SK-MEL-5 (cell line): ENCODE measurements around the gene WDR7. TPM values are rescaled to one million over a fixed set of nuclear protein-coding genes. Genes with fewer than 3 reads are reported as not detected.
"Not testable (repeated sequence)": the region's sequence is repeated elsewhere in the genome, so short reads cannot be mapped to it uniquely, and the experiment has no call there.

Experiments
- DNase-seq: peaks from one replicate; pipeline ENCODE4 v3.0.0-alpha.2; 2016; ENCODE audit warnings: low read depth, low spot score
- in situ Hi-C: cut with HindIII; loops from 2 replicates; pipeline ENCODE4 v1.10.0; 2016; ENCODE audit warnings: low sequenced_read_pairs, high pct_unique_total_duplicates, low pct_unique_long_range_greater_than_20kb
- total RNA-seq: library from RNA; depleted of rRNA; stranded (reverse); fragments of >200 nt; shearing (Covaris generic); gene quantifications from 2 replicates; pipeline ENCODE4 v1.2.3, GENCODE V29; 2014

WDR7 gene
- total RNA-seq, 1 experiment from 2014 or later: 9.3 TPM

DNA sequence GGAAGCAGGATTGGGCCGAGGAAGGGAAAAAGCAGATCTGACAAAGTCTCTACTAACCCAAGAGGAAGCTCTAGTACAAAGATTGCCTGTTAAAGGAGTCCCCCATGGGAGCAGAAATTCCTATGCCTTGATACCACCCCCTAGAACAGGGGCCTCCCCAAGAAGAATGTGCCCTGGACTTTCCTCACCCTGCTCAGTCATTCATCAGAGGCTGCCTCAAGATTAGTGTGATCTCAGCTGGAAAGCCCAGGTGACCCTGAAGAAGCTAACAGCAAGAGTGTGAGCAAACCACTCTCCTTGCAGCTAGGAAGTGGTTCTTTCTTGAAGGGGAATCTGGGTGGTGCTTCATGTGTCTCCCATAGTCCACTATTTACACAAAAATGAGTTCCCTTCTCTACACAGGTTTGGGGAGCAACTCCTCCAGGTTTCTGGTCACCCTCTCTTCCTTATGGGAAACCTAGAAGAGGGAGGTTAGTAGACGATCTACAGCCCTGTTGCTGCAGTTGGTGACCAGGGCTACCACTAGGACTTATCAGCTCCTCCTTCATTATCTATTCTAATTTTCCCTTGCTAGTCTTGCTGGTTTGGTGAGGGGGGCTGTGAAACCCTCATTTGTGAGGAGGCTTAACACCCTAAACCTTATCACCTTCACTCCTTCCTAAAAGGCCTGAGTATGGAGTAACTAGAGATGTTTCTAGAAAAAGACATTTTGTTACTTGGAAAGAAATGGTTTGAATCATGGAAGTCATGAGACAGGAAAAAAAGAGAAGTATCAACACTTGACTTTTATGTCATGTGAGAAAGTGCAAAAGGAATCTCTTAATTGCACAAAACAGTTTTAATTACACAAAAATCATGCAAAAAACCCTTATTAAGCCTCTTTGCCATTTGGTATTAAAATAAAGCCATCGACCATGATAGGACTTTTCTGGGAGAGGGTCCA, 2.9 kb upstream of the WDR7 start:
- peak; percentile 7 for DNase-seq
- in situ Hi-C loops: no loop called here

- DNase-seq: no peak
These were observed 1.2 kb upstream of the WDR7 start for GRCh38 chr18:56649996-56650395.

GRCh38 chr18:56651771-56652092, 573 bp downstream of the WDR7 start:
- no peak for DNase-seq
- in situ Hi-C loops: no loop called here

More at GRCh38 chr18:56649996-56650395, 1.2 kb upstream of the WDR7 start:
- in situ Hi-C loops: no loop called here

- in situ Hi-C loops: no loop called here
- DNase-seq: no peak
These were observed 1.6 kb downstream of the WDR7 start for GRCh38 chr18:56652802-56653201.

- in situ Hi-C loops, DNase-seq: not testable (repeated sequence)
These were observed 3.1 kb downstream of the WDR7 start for GRCh38 chr18:56654280-56654679.

DNA sequence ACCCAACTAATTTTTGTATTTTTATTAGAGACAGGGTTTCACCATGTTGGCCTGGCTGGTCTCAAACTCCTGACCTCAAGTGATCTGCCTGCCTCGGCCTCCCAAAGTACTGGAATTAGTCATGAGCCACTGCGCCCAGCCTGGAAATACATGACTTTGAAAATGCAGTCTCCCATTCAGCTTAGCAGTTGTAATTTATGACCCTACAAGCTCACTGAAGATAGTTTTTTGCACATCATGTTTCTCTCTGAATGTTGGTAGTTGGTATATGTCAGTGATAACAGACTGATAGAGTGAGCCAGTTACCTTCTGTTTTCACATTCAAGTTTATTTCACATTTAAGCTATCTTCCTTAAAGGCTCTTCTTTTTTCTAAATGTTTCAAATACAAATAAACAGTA, 7.1 kb downstream of the WDR7 start:
- in situ Hi-C loops: no loop called here
- DNase-seq: no peak

- in situ Hi-C loops: no loop called here
- DNase-seq: no peak
These were observed 8.0 kb downstream of the WDR7 start for GRCh38 chr18:56659111-56659510.

DNA sequence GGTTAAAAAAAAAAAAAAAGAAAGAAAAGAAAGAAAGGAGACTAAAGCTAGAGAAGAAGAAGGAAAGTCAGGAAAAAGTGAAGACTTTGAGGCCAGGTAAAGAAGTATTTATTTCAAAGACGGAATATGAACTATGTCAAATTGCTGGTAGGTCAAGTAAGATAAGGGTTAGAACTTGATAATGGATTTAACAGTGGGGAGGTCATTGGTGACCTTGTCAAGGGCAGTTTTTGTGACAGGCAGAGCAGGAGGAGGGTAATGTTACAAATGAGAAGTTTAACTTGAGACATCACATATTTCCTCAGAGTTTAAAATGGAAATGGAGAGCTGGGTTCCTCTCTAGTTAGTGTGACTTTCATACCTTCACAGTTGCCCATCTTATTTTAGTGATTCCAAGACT, 9.5 kb downstream of the WDR7 start:
- no peak for DNase-seq
- in situ Hi-C loops: no loop called here

- no peak for DNase-seq
- in situ Hi-C loops: no loop called here
These were observed 10.4 kb downstream of the WDR7 start for GRCh38 chr18:56661360-56662062.

- no peak for DNase-seq
- in situ Hi-C loops: no loop called here
These were observed 10.9 kb downstream of the WDR7 start for GRCh38 chr18:56662063-56662408.

DNA sequence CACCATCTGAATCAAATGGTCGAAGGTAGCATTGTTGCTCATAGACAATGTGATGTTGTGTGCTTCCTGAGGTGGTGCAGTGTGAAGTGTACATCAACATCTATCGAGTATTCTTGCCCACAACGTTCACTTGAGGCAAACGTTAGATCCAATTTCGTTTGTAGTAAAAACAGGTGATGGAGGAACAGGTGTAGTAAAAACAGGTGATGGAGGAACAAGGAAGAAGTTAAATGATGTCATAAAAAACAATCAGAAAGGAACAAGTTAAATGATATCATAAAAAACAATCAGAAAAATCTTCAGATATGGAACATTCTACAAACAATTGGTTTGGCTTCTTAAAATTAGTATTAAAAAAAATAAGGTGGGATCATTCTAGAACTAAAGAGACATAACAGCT, 11.3 kb downstream of the WDR7 start:
- in situ Hi-C loops: no loop called here
- DNase-seq: no peak

GRCh38 chr18:56662902-56663301, 11.7 kb downstream of the WDR7 start:
- DNase-seq: no peak
- in situ Hi-C loops: no loop called here

DNA sequence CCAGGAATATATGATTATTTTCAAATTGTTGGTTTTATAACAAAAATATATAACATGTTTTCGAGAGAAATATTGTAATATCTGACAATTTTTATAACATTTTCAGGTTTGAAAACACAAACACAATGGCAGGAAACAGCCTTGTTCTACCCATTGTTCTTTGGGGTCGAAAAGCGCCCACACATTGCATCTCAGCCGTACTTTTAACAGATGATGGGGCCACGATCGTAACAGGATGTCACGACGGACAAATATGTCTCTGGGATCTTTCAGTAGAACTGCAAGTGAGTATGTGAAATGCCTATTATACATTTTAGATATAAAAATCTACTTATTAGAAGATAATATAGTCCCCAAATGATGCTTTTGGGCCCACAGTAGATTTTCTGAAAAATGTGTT, 21.2 kb downstream of the WDR7 start:
- in situ Hi-C loops: no loop called here
- DNase-seq: no peak

DNA sequence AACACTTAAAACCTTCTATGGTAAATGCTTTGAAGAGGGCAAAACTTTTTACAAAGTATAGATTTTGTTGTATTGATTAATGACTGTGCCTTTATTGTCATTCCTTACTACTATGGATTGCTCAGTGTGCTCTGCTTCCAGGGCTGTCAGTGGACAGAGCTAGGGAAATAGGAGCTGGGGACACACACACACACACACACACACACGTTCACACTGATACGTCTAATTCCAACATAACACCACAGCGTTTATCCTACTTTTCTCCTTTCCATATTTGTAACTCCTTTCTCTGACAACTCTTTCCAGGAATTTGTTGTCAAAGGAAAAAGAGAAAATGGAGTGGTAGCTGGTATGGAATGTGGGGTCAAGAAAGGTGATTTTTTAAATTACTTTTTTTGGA, 21.8 kb downstream of the WDR7 start:
- no peak for DNase-seq
- in situ Hi-C loops: no loop called here

GRCh38 chr18:56676639-56677038, 25.5 kb downstream of the WDR7 start:
- in situ Hi-C loops: no loop called here
- no peak for DNase-seq

DNA sequence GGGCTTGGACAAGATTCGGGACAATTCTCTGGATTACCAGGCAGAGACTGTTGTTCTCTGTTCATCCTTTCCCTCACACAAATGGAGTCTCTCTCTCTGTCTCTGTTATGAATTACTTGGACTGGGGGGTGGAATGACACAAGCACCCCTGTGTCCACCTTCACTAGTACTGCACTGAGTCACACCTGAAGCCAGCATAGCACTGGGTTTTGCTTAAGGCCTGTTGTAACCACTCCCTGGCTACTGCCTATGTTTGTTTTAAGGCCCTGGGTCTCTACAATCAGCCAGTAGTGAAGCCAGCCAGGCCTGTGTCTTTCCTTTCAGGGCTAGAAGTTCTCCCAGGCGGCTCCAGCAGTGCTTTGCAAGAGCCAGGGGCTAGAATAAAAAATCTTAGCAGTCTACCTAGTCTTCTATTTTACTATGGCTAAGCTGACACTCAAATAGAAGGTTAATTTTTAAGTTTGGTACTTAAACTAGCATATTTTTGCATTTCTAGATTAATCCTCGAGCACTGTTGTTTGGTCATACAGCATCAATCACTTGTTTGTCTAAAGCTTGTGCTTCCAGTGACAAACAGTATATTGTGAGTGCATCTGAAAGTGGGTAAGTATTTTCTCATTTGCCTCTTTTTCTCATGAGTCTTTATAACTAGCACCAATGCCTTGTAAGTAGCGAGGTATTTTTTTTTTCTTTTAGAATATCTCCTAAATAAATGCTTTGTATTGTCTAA, 27.8 kb downstream of the WDR7 start:
- in situ Hi-C loops: no loop called here
- no peak for DNase-seq

GRCh38 chr18:56684277-56684676, 33.1 kb downstream of the WDR7 start:
- in situ Hi-C loops: no loop called here
- DNase-seq: no peak

GRCh38 chr18:56691530-56691929, 40.4 kb downstream of the WDR7 start:
- no peak for DNase-seq
- in situ Hi-C loops: no loop called here
